Muscle layer of colon (tissue), 2 donors: ENCODE measurements around the gene TGFBR3.

Experiments
- H3K27ac ChIP-seq: one replicate; pipeline ENCODE4 v1.7.0; 2013; ENCODE audit warnings: low read depth, mild to moderate bottlenecking, low read length, moderate library complexity
- H3K27me3 ChIP-seq, 2 donors: one replicate each; pipeline ENCODE4 v1.7.0; 2013; ENCODE audit warnings: low read length in 2 of 2, mild to moderate bottlenecking in 2 of 2; ENCODE audit not compliant: insufficient read depth in 2 of 2, control insufficient read depth in 1 of 2
- H3K36me3 ChIP-seq: one replicate; pipeline ENCODE4 v1.7.0; 2013; ENCODE audit warnings: mild to moderate bottlenecking, low read length; ENCODE audit not compliant: insufficient read depth
- H3K4me1 ChIP-seq: one replicate; pipeline ENCODE4 v1.7.0; 2013; ENCODE audit warnings: mild to moderate bottlenecking, low read length; ENCODE audit not compliant: insufficient read depth
- H3K4me3 ChIP-seq, 2 donors: one replicate each; pipeline ENCODE4 v1.7.0; 2013; ENCODE audit warnings: low read length in 2 of 2, low read depth in 1 of 2, mild to moderate bottlenecking in 1 of 2, moderate library complexity in 1 of 2
- H3K9ac ChIP-seq: one replicate; pipeline ENCODE4 v1.7.0; 2013; ENCODE audit warnings: low read length
- H3K9me3 ChIP-seq: one replicate; pipeline ENCODE4 v1.7.0; 2013; ENCODE audit warnings: mild to moderate bottlenecking, low read length
- donor health status: abdominal sarcoma.
- donor health status: Adenocarcinoma of cecum.

Gene TGFBR3

DNA sequence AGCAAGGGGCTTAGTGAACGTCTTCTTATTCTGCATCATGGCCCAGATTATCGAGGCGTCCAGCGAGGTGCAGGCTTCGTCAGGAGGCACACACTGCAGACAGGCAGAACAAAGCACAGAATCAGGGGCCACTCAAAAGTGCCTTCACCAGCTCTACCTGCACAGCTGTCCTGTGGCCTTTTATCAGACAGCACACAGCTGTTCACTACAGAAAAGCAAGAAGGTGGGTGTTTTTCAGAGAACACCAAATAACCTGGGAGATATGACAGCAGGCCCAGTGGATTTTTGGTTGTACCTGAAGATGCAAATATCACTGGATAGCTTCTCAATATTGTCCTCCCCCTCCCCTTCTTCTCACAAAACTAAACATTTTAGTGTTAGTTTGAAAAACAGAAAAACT is 177.3 kb downstream of the TGFBR3 start:
- Histone ChIP-seq H3K4me3 (no peak overlapping the region), H3K36me3 (peaks cover 58% of the 10 kb centered on the region), H3K27me3 (no peaks in the 10 kb centered on the region), H3K4me1 (peaks cover 36% of the 10 kb centered on the region), H3K9me3 (no peaks in the 10 kb centered on the region), H3K9ac (no peak overlapping the region), H3K27ac (no peak overlapping the region)

DNA sequence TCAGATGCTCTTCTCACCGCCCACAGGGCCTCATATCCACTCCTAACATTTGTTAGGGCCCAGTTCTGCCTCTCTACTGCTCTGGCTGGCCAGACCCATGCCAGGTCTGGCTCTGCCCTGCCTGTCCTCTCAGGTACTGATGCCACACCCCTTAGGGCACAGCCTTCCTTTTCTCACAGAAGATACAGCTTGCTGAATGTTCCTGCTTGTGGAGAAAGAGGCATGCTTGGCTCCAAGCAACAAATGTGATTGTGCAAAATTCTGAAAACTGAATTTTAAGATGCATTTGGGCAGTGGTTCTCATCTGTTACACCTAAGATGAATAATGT is 178.1 kb downstream of the TGFBR3 start:
- no peak overlapping the region for H3K4me3 ChIP-seq
- H3K9me3 ChIP-seq: no peaks in the 10 kb centered on the region
- no peaks in the 10 kb centered on the region for H3K27me3 ChIP-seq
- H3K4me1 ChIP-seq: peaks cover 27% of the 10 kb centered on the region
- H3K9ac ChIP-seq: no peak overlapping the region
- no peak overlapping the region for H3K27ac ChIP-seq
- peaks cover 60% of the 10 kb centered on the region for H3K36me3 ChIP-seq

DNA sequence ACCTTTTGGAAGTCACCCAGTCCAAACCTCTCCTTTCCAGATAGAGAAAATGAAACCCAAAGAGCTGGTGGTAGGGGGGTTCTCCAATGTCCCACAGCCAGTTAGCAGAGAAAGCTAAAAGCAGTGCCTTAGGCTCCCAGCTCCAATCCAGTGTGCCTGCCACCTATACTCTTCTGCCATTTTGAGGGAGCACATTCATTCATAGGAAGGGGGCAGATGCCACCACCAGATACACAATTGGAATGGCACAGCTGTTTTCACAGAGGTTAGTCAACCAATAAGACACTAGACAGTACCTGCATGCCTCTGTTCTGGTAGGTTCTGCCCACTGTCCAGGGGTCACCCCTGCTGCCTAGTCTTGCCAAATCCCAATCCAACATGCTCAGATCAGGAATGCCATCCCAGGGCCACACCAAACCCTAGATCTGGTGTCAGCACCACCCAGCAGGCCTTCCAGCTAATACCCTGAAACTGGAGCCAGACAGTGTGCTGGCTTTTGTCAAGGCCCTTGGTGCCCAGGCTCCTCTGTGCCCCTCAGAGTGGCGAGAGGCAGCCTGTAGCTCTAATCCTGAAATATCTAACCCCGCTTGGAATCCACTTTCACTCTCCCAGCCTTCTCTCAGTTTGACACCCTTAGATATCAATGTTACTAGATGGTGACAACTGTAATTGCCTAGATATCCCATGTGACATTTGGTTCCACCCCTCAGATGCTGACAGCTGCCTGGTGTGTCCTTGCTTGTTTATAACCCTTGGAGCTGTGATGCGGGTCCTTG is 178.6 kb downstream of the TGFBR3 start:
- no peaks in the 10 kb centered on the region for H3K9me3 ChIP-seq
- H3K36me3 ChIP-seq: peaks cover 60% of the 10 kb centered on the region
- no peak overlapping the region for H3K4me3 ChIP-seq
- H3K27ac ChIP-seq: no peak overlapping the region
- H3K9ac ChIP-seq: no peak overlapping the region
- no peaks in the 10 kb centered on the region for H3K27me3 ChIP-seq
- H3K4me1 ChIP-seq: peaks cover 22% of the 10 kb centered on the region

DNA sequence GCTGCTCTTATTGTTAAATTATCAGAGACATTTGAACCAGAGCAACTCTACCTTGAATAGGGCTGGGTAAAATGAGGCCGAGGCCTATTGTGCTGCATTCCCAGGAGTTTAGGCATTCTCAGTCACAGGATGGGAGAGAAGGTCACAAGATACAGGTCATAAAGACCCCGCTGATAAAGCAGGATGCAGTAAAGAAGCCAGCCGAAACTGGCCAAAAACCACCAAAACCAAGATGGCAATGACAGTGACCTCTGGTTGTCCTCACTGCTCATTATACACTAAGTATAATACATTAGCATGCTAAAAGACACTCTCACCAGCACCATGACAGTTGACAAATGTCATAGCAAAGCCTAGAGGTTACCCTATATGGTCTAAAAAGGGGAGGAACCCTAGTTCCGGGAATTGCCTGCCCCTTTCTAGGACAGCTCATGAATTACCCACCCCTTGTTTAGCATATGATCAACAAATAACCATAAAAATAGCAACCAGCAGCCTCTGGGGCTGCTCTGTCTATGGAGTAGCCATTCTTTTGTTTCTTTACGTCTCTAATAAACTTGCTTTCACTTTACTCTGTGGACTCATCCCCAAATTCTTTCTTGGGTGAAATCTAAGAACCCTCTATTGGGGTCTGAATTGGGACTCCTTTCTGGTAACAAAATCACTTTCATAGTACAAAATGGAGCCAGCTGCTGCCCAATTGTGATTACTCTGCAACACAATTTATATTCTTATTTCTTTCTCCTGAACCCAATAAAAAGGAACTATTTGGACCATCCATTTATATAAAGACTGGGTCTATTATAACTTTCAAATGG is 179.6 kb downstream of the TGFBR3 start:
- H3K27ac ChIP-seq: no peak overlapping the region
- H3K4me1 ChIP-seq: peaks cover 12% of the 10 kb centered on the region
- no peaks in the 10 kb centered on the region for H3K27me3 ChIP-seq
- no peaks in the 10 kb centered on the region for H3K9me3 ChIP-seq
- no peak overlapping the region for H3K4me3 ChIP-seq
- no peak overlapping the region for H3K9ac ChIP-seq
- H3K36me3 ChIP-seq: peaks cover 54% of the 10 kb centered on the region

DNA sequence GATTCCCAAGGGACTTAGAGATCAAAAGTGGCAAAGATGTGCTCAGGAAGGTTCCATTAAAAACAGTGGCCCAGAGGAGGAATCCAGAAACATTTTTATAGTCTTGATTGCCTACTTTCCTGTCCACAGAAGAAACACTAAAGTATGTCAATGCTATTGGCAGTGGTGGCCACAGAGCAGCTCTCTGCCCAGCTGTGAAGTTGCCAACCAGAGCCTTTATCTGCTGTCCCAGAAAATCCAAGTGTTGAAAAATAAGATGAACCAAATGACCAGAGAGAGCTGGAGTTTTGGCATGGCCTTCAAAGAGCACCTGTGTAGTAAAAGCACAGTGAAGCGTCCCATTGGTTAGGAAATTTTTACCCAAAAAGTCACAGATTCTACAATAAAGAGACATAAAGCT is 181.2 kb downstream of the TGFBR3 start:
- Histone ChIP-seq H3K4me1 (peaks cover 4% of the 10 kb centered on the region), H3K4me3 (no peak overlapping the region), H3K9ac (no peak overlapping the region), H3K27ac (no peak overlapping the region), H3K36me3 (peaks cover 46% of the 10 kb centered on the region), H3K9me3 (no peaks in the 10 kb centered on the region), H3K27me3 (no peaks in the 10 kb centered on the region)

DNA sequence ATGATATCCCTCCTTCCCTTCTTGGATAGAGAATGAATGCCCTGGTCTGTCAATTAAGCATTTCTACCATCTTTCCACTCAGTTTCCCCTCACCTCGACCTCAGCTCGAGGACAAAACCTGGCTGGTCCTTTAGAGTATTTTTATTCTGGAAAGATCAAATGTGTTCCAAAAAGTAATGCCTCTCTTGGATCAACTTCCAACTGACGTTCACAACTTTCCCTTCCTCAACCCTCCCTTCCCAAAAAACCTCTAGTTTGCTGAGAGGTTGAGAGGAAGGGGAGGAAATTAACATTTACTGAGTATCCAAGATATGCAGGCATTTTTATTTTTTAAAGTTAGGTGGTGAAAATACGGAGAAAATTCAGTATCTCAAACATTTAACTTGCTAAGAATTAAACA is 182.9 kb downstream of the TGFBR3 start:
- Histone ChIP-seq H3K4me1 (peaks cover 4% of the 10 kb centered on the region), H3K9ac (no peak overlapping the region), H3K27me3 (no peaks in the 10 kb centered on the region), H3K4me3 (no peak overlapping the region), H3K9me3 (no peaks in the 10 kb centered on the region), H3K27ac (no peak overlapping the region), H3K36me3 (peaks cover 35% of the 10 kb centered on the region)

DNA sequence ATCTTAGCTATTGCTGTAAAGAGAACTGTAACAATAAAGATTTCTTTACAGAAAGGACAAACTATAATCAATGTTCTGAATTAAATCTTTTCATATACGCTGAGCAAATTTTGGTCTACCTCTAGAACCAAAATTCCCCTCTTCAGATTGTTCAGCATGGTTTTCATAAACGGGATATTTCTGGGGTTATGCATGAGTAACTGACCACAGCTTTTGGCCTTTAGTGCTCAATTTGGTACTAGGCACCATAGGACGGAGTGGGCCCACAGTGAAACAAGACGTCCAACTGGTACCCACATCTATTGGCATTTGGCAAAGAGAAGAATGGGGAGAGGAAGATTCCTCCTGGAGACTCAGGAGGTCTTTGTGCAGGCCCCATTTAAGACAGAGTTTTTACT is 184.5 kb downstream of the TGFBR3 start:
- H3K27me3 ChIP-seq: no peaks in the 10 kb centered on the region
- no peak overlapping the region for H3K9ac ChIP-seq
- H3K4me1 ChIP-seq: peaks cover 15% of the 10 kb centered on the region
- peaks cover 31% of the 10 kb centered on the region for H3K36me3 ChIP-seq
- H3K9me3 ChIP-seq: no peaks in the 10 kb centered on the region
- no peak overlapping the region for H3K27ac ChIP-seq
- H3K4me3 ChIP-seq: no peak overlapping the region

DNA sequence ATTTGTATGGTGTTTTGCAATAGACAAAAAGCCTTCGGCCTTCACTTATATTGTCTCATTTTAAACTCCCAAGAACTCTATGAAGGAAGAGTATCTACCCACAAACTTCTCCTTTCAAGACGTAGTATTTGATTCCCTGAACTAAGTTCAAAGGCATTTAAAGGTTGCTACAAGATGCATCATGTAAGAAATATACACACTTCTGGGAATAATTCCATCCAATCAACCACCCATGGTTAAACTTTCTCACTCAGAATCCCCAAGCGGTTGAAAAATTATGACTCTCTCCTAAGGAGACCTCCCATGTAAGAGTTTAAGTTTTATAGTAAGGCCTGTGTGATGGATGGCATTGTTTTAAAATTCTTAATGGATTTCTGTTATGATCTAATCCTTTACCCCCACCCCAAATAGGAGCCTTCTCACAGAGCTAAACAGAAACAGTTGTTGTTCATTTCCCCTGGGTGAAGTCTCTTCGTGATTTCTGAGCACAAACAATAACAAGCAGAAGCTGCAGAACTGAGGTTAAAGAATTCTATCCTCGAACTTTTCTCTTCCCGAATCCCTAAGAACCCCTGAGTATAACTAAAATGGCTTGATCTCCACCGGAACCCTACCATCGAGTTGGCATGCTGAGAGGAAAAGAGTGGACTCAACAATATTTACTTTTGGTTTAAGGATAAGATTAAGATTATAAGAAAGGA is 185.0 kb downstream of the TGFBR3 start:
- H3K9ac ChIP-seq: no peak overlapping the region
- H3K4me1 ChIP-seq: peaks cover 17% of the 10 kb centered on the region
- H3K27ac ChIP-seq: no peak overlapping the region
- no peak overlapping the region for H3K4me3 ChIP-seq
- H3K36me3 ChIP-seq: peaks cover 33% of the 10 kb centered on the region
- no peaks in the 10 kb centered on the region for H3K9me3 ChIP-seq
- no peaks in the 10 kb centered on the region for H3K27me3 ChIP-seq

DNA sequence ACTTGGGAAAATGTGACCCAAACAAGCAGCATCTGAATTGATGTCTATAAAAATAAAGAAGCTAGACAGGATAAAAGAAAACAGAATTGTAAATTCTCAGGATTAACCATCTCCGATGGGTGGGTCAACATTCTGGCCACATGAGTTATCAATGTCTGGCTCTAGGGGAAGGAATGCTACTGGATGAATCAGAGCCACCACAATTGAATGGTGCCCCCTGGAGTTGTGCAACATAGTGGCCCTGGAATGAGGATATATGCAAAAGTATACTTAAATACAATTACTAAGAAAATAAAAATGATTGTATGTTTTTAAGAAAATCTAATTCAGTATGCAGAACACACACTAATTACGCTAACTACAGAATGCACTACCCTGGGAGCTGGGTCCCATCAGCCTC is 185.6 kb downstream of the TGFBR3 start:
- Histone ChIP-seq H3K36me3 (peaks cover 37% of the 10 kb centered on the region), H3K4me3 (no peak overlapping the region), H3K27me3 (no peaks in the 10 kb centered on the region), H3K4me1 (peaks cover 17% of the 10 kb centered on the region), H3K9me3 (no peaks in the 10 kb centered on the region), H3K9ac (no peak overlapping the region), H3K27ac (no peak overlapping the region)

DNA sequence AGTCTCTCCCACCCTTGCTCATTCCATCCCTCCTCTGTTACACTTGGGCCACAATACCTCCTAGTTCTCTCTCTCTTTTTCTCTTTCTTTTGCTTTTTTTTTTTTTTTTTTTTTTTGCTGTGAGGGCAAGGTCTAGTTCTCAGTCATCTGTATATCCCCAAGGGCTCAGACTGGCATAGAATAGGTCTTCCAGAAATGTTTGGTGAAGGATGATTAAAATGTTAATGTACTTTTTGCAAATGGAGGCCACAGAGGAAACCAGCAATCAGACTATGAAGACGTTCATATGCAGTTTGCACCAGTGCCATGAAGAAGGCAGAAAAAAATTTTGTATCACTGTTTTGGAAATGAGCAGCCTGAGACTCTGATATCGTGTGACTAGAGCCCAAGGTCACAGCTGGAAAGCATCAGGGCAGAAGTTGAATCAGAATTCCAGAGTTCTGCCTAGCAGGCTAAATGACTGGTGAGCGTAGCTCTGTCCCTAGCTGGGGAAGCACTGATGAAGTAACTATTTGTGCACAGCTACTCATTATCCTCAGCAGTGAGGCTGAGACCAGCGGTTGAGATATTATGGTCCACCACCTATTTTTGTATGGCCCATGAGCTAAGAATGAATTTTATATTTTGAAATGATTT is 186.5 kb downstream of the TGFBR3 start:
- H3K4me3 ChIP-seq: no peak overlapping the region
- no peaks in the 10 kb centered on the region for H3K27me3 ChIP-seq
- H3K9ac ChIP-seq: no peak overlapping the region
- peaks cover 46% of the 10 kb centered on the region for H3K36me3 ChIP-seq
- H3K4me1 ChIP-seq: peaks cover 14% of the 10 kb centered on the region
- no peaks in the 10 kb centered on the region for H3K9me3 ChIP-seq
- H3K27ac ChIP-seq: peak overlapping the region; percentile 7

DNA sequence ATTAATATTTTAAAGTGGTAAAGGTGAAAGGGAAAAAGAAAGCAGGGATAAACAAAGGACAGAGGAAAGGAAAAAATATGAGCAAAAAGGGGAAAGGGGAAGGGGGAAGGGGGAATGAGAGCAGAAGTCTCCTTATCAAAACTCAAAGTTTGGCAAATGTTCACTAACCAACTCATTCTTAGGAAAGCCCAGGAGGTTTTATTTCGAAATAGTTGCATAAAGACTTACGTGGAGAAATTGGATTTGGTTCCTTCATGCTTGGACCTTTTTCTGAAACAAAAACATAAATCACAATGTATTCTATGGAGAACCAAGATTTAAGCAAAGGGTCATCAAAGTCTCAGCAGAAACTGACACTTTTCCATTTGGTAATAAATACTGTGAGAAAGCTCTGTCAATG is 188.1 kb downstream of the TGFBR3 start:
- Histone ChIP-seq H3K4me3 (no peak overlapping the region), H3K36me3 (peaks cover 38% of the 10 kb centered on the region), H3K27ac (no peak overlapping the region), H3K9ac (no peak overlapping the region), H3K4me1 (peaks cover 30% of the 10 kb centered on the region), H3K27me3 (no peaks in the 10 kb centered on the region), H3K9me3 (no peaks in the 10 kb centered on the region)
